ENCODE measurements around the gene DENND1C. TPM values are rescaled to one million over a fixed set of nuclear protein-coding genes. Genes with fewer than 3 reads are reported as not detected.

DENND1C gene
- total and polyA plus RNA-seq, 9 of the 15 experiments (the other 6 are each of a cell fraction or from before 2014, with no cell fraction given) = 0.03 to 1.2 (median 0.32) TPM; not detected in 1

DNA sequence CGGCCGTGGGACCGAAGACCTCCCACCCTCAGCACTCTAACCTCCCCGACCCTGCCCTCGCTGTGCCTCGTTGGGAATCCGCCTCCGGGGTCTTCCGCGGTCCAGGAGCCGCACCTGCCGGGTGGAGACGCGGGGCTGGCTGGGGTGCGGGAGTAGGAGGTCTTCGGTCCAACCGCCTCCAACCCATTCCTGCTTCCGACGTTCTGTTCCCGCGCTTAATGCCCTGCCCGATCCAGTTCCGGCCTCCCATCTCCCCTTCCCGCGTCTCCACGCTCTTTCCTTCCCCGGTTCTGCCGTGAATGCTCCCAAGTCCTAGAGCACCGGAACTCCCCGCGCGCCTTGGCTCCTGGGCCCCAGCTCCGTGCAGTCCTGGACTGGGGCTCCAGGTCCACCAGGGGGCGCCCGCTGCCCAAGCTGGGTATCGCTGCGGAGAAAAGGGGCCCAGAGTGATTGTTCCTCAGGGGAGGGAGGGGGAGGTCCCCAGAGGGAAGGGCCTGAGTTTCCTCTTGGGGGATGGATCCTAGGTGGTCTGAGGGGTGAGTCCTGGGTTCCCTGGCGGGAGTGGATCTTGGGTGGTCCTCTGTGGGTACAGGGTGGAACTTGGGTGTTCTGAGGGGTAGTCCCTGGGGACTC is 35.2 kb upstream of the DENND1C start (continued):
- TF ChIP-seq, protein P1, sequence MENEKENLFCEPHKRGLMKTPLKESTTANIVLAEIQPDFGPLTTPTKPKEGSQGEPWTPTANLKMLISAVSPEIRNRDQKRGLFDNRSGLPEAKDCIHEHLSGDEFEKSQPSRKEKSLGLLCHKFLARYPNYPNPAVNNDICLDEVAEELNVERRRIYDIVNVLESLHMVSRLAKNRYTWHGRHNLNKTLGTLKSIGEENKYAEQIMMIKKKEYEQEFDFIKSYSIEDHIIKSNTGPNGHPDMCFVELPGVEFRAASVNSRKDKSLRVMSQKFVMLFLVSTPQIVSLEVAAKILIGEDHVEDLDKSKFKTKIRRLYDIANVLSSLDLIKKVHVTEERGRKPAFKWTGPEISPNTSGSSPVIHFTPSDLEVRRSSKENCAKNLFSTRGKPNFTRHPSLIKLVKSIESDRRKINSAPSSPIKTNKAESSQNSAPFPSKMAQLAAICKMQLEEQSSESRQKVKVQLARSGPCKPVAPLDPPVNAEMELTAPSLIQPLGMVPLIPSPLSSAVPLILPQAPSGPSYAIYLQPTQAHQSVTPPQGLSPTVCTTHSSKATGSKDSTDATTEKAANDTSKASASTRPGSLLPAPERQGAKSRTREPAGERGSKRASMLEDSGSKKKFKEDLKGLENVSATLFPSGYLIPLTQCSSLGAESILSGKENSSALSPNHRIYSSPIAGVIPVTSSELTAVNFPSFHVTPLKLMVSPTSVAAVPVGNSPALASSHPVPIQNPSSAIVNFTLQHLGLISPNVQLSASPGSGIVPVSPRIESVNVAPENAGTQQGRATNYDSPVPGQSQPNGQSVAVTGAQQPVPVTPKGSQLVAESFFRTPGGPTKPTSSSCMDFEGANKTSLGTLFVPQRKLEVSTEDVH (IDR thresholded peaks at IDR 0.05; ENCODE audit: low read depth, partially characterized antibody) = peak; percentile 41

DNA sequence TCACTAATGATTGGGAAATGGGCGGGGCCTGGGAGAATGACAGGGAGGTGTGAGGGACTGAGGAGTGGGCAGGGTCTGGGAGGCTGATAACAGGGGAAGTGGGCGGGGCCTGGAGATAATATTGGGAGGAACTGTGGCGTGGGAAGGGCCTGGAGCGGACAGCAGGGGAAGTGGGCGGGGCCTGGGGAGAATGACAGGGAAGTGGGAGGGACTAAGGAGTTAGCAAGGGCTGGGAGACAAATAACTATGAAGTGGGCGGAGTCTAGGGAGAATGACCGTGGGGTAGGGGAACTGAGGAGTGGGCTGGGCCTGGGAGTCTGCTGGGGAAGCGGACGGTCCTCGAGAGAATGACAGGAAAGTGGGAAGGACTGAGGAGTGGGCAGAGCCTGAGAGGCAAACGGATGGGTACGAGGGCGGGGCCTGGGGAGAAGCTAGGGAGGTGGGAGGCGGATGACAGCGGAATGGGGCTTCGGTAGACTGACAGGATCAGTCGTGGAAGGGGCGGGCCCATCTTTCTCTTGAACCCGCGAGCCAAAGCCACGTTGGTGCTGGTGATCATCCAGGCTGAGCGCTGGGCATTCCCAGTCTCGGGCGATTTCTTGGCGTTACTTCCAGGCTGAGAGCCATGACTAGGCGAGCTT is 34.6 kb upstream of the DENND1C start:
- H3K4me1 ChIP-seq (replicated peaks in 1 of 2; ENCODE audit: control insufficient read depth in 2 of 2, insufficient read depth in 2 of 2, low read length in 2 of 2) = peaks cover 7 to 37% of the 10 kb centered on the region in 2 experiments; a peak in 4 of 5 replicates
- in situ Hi-C loops (cut with MboI) = no loop called here
- TF ChIP-seq, protein P2, sequence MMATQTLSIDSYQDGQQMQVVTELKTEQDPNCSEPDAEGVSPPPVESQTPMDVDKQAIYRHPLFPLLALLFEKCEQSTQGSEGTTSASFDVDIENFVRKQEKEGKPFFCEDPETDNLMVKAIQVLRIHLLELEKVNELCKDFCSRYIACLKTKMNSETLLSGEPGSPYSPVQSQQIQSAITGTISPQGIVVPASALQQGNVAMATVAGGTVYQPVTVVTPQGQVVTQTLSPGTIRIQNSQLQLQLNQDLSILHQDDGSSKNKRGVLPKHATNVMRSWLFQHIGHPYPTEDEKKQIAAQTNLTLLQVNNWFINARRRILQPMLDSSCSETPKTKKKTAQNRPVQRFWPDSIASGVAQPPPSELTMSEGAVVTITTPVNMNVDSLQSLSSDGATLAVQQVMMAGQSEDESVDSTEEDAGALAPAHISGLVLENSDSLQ (IDR thresholded peaks at IDR 0.05) = peak; percentile 98
- 0 out of 2 replicates have a peak, but pooled peaks have one; percentile 5 for TF ChIP-seq ZNF143 (CRISPR knock-in tag; IDR thresholded peaks at IDR 0.05)
- no peak for TF ChIP-seq ZNF785 (CRISPR knock-in tag; IDR thresholded peaks at IDR 0.05)
- TF ChIP-seq, protein P3, sequence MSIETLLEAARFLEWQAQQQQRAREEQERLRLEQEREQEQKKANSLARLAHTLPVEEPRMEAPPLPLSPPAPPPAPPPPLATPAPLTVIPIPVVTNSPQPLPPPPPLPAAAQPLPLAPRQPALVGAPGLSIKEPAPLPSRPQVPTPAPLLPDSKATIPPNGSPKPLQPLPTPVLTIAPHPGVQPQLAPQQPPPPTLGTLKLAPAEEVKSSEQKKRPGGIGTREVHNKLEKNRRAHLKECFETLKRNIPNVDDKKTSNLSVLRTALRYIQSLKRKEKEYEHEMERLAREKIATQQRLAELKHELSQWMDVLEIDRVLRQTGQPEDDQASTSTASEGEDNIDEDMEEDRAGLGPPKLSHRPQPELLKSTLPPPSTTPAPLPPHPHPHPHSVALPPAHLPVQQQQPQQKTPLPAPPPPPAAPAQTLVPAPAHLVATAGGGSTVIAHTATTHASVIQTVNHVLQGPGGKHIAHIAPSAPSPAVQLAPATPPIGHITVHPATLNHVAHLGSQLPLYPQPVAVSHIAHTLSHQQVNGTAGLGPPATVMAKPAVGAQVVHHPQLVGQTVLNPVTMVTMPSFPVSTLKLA (conservative IDR thresholded peaks at IDR 0.05) = peak; percentile 62 to 70; a peak in 1 of 4 replicates
- no peak for TF ChIP-seq ZFP1 (CRISPR knock-in tag; IDR thresholded peaks at IDR 0.05)
- no peak for TF ChIP-seq ESRRB (CRISPR knock-in tag; IDR thresholded peaks at IDR 0.05; ENCODE audit: borderline replicate concordance)
- TF ChIP-seq CREBBP (IDR thresholded peaks at IDR 0.05; ENCODE audit: low read depth, low read length) = no peak
- TF ChIP-seq JUND (IDR thresholded peaks at IDR 0.05; ENCODE audit: borderline replicate concordance, low read depth, low read length) = peak; percentile 45; the same call in 1 of the 2 replicates
- TF ChIP-seq JUND (tag; IDR thresholded peaks at IDR 0.05; ENCODE audit: borderline replicate concordance, low read depth, low read length) = no peak
- TF ChIP-seq, protein P4, sequence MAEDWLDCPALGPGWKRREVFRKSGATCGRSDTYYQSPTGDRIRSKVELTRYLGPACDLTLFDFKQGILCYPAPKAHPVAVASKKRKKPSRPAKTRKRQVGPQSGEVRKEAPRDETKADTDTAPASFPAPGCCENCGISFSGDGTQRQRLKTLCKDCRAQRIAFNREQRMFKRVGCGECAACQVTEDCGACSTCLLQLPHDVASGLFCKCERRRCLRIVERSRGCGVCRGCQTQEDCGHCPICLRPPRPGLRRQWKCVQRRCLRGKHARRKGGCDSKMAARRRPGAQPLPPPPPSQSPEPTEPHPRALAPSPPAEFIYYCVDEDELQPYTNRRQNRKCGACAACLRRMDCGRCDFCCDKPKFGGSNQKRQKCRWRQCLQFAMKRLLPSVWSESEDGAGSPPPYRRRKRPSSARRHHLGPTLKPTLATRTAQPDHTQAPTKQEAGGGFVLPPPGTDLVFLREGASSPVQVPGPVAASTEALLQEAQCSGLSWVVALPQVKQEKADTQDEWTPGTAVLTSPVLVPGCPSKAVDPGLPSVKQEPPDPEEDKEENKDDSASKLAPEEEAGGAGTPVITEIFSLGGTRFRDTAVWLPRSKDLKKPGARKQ (CRISPR knock-in tag; IDR thresholded peaks at IDR 0.05) = no peak

More for the DNA sequence above, 34.6 kb upstream of the DENND1C start:
- H3K36me3 ChIP-seq (ENCODE audit: control insufficient read depth, insufficient read depth, low read length) = no peaks in the 10 kb centered on the region
- ATAC-seq (peak; percentile 88), DNase-seq (ENCODE audit: extremely low read depth in 1 of 4, low spot score in 3 of 4) (peak; percentile 97 to 98 (median 98)), FAIRE-seq (peak; percentile 99)
- peak overlapping the region; percentile 83 for H3K27ac ChIP-seq (ENCODE audit: extremely low read depth, low read depth, low read length)
- CTCF ChIA-PET (ENCODE audit: low intra/inter-chr PET ratio) = interaction anchor here (0.8 to 2.0 kb wide), 4 partner anchors 88 to 346 kb away, joined by 3 to 23 read pairs (median 6); no protein-coding TSS in a partner anchor
- no TSS peak for BruUV-seq (replicated peaks)
- no peaks in the 10 kb centered on the region for H3K9me3 ChIP-seq (replicated peaks; ENCODE audit: control insufficient read depth, insufficient read depth, low read depth, low read length)
- H2AFZ ChIP-seq (ENCODE audit: low read depth, low read length) = peak overlapping the region; percentile 90
- 2% methylated on average over 22 of the region's 26 CpGs for WGBS (ENCODE audit: insufficient coverage, low coverage, missing lambda C conversion rate)
- H3K79me2 ChIP-seq (ENCODE audit: control insufficient read depth, insufficient read depth, low read length) = no peaks in the 10 kb centered on the region
- no peaks in the 10 kb centered on the region for H3K9me1 ChIP-seq (ENCODE audit: control insufficient read depth, insufficient read depth, low read length)
- peak overlapping the region; percentile 85 to 94 for H3K9ac ChIP-seq (ENCODE audit: insufficient read depth in 1 of 2, low read depth in 2 of 2, low read length in 2 of 2)
- peak overlapping the region; percentile 54 for H3K4me3 ChIP-seq
- no peaks in the 10 kb centered on the region for H4K20me1 ChIP-seq (replicated peaks; ENCODE audit: control insufficient read depth, insufficient read depth, low read length)
- no peaks in the 10 kb centered on the region for H3K27me3 ChIP-seq (ENCODE audit: control insufficient read depth in 2 of 2, insufficient read depth in 2 of 2, low read length in 2 of 2)
- POLR2A ChIA-PET = interaction anchor here (0.5 to 2.3 kb wide), 10 partner anchors 9 to 220 kb away, joined by 3 to 30 read pairs (median 4); partner anchors contain the start of genes KHSRP and TNFSF9
- intact Hi-C loops (cut with micrococcal nuclease) = loop anchor here (2.0 to 10.0 kb wide), 4 partner anchors 86 to 391 kb away; partner anchors contain the start of genes GPR108 and TRIP10
- H3K4me2 ChIP-seq (ENCODE audit: insufficient read depth, low read length) = peak overlapping the region; percentile 88

Measured in K562 (cell line).